NCI-H446 treated with DMSO at 0.1 percent for 48 hours (cell line): ENCODE results near the gene DHRS13.

Source experiments
- DNase-seq: peaks from one replicate; lab custom pipeline; 2025; lab: John Stamatoyannopoulos, UW

DHRS13 gene, protein sequence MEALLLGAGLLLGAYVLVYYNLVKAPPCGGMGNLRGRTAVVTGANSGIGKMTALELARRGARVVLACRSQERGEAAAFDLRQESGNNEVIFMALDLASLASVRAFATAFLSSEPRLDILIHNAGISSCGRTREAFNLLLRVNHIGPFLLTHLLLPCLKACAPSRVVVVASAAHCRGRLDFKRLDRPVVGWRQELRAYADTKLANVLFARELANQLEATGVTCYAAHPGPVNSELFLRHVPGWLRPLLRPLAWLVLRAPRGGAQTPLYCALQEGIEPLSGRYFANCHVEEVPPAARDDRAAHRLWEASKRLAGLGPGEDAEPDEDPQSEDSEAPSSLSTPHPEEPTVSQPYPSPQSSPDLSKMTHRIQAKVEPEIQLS

DNA sequence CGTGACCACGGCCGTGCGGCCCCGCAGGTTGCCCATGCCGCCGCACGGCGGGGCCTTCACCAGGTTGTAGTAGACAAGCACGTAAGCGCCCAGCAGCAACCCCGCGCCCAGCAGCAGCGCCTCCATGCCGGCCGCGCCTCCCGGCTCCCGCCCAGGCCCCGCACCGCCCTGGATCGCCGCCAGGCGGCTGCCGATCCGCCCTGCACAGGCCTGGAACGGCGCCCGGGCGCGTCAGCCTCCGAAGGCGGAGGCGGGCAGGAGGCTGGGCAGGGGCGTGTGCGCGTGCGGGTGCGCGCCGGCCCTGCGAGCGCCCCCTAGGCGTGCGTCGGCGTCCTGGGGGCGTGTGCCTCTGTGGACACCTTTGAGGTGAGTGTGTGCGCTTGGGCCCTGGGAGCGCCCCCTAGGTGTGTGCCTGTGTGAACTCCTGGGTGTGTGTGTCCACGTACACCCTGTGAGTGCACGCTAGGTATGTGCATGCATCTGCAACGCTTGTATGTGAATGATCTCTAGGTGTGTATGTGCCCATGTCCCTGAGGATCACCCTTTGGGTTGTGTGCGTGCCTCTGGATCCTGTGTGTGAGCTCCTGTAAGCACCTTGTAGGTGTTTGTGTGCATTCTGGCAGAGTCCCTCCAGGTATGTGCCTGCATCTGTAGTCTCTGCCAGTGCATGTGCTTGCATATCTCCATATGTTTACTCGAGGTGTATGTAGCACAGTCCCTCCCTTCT is at the start of gene DHRS13:
Gene DHRS13, minus strand, starts transcription at position 261 of the 727 bp plus-strand sequence. Its CDS starts 135 bp downstream, at position 126.
- DNase-seq: peak; percentile 67

DNA sequence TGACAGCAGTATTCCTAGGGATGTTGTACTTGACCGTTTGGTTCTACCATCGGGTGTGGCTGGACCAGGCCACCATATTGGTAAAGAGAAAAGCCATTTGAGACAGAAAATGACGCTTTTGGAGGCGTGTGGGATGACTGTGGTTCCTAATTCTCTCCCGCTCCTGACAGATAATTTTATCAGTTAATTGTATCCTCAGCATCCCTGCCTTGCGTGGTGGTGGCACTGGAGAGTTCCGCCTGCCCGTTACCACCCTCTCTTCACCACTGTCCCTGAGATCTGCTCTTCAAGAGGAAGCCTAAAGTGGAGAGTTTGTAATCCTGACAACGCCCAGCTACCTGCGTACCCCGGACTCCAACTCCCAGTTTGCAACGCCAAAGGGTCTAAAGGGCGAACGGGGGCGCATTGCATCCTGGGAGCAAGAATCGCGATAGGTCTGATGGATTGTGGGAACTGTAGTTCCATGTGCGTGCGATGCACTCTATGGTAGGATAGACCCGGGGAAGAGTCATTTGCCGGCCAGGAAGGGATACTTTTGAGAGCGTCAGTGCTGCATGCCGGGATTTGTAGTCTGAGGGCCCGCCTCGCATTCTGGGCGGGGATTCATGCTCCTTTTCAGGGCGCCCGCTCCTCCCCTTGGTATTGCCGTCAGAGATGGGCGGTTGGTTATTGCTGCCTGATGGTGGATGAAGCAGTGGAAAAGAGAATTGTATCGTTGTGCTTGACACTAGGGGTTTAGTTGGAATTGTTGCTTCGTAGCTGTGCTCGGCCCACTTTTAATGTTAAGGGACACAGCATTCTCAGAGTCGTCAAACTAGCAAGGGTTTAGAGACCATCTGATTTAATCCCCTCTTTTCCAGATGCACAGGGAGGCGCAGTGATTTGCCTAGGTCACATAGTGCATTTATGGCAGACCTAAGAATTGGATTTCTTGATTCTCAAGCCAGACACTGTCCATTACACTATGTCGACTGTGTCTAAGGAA is 49.4 kb upstream of the DHRS13 start:
- peak; percentile 99 for DNase-seq

DNA sequence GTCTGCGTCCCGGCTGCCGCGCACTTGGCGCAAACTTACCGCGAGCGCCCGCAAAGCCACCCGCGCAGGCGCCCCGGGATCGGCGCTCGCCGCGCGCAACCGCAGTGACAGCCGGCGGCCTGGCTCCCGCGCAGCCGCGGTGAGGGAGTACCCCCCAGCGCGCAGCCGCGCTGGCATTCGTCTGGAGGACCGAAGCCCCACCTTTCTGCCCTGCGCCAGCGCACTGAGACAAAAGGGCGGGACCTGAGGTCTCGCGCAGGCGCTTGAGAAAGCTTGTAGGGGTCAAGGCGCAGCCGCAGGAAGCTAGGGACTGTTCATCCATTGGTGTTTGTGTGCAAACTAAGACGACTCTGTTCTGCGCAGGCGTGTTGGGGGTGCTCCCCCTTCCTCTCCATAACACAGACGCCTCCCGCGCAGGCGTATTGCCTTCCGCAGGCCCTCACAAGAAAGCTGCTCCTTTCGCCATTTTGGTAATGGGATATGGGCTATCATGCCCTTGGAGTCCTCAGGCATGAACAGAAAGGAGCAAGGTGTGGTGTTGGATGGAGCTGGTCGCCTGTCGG is 48.6 kb upstream of the DHRS13 start, which contains the start of gene PHF12:
Gene PHF12, minus strand, starts transcription at position 91 of the 563 bp plus-strand sequence. CDS start 558 bp downstream, outside the sequence.
- DNase-seq: peak; percentile 100

DNA sequence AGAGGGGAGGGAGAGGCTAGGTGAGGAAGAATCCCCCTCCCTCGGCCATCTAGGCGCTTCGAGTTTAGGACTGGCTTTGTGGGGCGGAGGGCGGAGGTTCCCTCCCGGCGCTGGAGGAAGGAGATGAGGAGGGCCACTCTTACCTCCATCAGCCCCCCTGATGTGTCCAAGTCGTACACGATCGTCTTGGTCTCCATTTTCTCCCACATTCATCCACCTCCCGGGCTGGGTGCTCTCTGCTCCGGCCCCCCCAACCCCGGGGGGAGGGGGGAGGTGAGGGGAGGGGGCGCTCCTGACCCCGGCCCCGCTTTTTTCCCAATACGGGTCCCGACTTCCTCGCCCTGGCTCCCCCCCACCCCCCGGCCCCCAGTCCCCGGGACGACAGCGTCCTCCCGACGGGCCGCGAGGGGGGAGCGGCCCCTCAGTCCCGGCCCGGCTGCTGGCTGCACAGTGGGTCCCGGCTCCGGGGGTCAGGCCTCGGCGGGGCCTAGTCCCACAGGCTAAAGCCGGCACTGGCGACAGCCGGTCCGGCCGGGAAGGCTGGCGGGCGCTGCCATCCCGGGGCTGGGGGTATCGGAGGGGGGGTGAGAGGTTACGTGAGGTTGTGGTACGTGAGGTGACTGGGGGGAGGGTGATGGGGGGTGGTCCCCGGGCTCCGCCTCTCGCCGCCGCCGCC is 48.0 kb upstream of the DHRS13 start:
- no peak for DNase-seq

DNA sequence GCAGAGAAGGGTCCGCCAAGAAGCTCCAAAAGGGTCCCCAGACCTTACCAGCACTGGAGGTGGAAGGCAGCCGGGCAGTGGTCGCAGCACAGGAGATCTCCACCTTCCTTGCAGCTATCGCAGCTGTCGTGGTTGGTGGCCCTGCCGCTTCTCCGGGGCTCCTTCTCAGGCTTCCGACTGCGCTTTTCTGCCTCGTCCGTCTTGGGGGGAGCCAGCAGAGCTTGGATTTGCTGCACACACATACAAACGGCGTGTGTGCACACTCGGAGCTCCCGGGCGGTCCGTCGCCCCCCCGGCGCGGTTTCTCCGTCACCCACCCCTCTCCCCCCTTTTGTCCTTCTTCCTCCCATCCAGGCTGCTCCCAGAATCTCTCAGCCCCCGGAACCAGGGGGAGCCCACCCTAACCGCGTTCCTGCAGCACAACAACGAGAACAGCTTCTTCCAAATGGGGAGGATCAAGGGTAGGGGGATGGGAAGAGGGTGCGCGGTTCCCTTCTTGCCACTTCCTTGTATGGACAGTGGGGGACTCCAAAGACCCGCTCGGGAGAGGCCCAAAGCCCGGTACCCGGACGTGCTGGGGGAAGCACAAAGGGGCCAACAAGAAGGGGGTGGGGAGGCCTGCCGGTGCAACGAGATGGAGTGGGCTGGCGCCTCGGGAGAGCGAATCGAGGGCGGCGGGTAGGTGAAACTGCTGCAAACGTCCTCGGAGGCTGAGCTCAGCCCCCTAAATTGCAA is 47.3 kb upstream of the DHRS13 start:
- DNase-seq: no peak

DNA sequence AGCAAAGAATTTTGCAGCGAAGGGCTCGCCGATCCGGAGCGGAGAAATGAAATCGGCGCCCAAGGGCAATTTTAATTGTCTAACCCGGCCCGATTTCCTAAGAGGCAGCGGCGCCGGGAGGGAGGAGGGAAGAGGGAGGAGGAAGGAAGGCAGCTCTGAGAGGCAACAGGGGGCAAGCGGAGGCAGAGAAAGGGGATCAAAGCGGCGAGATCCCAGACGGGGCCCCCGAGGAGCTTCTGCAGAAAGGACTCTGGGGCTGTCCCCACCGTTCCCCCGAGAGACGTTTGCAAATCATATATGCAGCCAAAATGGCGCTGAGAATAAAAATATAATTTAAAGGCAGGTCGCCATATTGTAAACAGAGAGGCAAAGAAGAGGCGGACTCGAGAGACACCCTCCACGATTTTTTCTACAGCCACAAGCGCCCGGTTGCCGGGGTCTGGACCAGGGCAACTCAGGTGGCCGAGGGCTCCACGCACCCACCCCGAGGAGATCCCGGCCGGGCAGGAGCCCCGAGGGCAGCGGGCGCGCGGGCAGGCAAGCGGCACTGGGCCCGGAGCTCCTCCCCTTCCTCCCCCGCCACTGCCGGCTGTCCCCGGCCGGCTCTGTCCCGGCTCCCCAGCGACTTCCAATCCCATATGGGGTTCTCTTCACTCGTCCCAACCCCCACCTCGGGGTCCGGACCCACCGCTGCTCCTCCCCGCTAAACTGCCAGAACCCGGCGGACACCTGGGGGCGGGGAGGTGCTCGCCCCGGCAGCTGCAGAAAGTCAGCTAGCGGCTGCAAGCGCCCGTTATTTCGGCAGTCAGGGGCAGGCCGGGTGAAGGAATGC is 46.5 kb upstream of the DHRS13 start:
- no peak for DNase-seq

DNA sequence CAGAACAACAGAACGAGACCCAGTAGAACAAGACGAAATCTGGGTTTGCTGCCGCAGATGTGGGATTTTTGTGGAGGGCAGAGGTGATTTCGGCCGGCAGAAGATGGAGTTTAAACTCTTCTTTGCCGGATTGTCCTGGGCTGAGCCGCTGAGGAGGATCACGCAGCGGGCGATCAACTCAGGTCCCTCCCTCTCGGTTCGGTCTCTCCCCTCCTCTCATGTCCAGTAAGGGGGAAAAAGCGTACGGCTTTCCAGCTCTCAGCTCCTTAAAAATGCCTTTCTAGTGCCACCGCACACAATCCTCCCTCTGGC is 46.0 kb upstream of the DHRS13 start:
- DNase-seq: no peak

DNA sequence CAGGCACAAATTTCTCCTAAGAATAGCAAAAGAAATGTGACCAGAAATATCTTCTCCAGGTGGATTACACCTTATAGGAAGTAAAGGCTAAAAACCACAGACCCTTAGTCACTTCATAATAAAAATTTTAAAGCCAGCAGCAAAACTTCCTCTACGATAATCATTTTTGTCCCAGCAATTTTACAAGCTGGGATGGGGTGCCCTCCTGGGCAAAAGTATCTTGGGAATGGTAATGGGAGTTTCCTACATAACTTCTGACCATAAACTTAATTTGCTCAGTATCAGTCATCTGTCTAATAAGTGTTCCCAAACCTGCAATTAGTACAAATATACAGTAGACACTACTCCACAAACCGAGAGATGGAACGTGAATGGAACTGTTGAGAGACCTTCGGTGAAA is 45.5 kb upstream of the DHRS13 start:
- no peak for DNase-seq

DNA sequence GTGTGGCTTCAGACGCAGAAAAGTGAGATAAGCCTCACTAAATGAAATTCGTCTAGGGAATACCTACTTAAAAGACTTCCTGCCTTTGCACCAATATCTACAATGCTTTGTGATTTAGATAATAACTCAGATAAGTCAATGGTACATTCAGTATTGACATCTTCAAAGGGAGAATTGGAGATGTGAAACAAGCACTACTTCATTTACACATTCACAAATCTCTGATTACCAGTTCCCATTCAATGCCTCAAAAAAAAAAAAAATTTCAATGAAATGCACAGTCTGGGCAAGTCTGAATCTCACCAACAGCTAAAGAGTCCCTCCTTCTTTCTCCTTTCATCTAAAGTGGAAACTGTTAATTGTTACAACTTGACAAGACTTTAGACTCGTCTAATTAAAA is 44.8 kb upstream of the DHRS13 start:
- DNase-seq: no peak

DNA sequence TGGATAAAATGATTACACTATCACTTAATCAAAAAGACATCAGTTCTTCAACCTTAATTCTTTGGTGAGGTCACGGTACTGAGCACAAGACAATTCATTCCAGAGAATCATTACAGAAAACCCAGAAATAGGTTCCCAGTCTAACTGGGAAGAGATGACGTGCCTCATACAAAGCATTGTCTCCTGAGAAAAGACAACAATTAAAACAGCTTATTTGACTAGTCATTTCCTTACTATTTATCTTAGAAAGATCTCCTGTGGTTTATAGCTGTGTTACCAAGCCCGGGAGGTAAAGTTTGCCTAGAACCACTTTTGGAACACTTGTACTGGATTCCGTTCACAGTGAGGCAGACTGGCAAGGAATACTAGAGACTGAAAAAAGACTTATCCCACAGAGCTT is 43.4 kb upstream of the DHRS13 start:
- no peak for DNase-seq

DNA sequence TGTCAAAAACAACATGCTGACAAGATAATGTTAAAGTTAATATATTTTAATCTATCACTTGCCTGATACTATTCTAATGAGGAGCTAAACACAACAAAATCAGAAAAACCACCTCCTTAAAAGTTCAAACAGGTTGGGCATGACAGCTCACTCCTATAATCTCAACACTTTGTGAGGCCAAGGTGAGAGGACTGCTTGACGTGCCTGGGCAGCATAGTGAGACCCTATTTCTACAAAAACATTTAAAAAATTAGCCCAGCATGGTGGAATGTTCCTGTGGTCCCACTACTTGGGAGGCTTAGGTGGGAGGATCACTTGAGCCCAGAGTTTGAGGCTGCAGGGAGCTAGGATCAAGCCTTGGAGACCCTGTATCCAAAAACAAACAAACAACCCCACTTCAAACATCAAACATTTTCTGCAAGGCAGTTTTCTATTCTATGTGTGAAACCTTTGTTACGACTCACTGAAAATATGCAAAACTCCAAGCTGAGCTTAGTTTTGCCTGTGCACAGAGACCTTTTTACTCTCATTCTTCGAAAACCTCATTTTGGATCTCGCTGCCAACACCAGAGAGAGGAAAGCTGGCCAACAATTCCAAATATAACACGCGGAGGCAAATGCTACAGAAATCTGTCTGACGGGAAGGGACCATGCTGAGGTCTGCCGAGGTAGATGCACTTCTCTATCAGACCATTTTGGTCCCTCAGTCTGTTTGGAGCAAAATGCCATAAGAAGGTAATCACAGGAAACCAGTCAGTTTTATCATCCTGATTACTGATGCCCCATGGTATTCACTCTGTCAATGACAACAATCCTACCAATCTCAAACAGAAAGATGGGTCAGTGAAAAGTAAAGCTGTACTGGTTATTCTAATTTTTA is 42.2 kb upstream of the DHRS13 start:
- DNase-seq: no peak

DNA sequence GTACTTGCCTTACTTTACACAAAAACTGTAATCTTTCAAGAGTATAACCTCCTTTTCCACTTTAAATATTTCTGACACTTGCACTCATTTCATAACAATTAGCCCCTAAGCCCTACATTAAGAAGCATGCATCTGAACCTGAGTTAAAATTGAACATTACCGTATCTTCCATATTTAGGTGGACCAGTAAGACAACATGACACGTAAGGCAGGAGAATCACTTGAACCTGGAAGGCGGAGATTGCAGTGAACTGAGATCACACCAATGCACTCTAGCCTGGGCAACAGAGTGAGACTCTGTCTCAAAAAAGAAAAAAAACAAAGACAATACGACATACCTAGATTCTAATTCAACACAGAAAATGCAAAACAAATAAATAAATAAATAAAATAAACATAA is 41.5 kb upstream of the DHRS13 start:
- DNase-seq: no peak

DNA sequence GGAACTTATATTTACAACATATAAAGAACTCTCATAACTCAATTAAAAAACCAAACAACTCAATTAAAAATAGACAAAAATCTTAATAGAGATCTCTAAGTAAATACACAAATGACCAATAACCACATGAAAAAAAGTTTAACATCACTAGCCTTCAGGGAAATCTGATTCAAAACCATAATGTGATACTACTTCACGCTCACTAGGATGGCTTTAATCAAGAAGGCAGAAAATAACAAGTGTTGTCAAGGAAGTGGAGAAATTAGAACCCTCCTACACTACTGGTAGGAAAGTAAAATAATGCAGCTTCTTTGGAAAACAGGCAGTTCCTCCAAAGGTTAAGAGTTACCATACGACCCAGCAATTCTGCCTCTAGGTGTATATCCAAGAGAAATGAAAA is 40.0 kb upstream of the DHRS13 start:
- DNase-seq: no peak

DNA sequence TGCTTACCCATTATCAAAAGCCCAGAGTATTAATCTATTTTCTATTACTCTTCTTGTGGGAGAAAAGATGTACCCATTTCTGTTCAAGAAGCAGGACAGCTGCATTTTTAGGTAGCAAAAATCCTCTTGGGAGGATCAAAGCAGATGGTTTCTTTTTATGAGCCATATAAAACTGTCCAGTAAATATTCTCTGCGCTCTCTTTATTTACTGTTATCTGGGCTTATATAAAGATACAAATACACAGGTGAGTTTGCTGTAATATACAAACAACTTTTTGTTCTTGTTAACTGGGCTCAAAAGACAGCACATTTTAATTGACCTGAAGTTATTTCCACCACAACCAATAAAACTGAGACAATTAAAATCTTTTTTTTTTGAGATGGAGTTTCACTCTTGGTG is 38.4 kb upstream of the DHRS13 start:
- DNase-seq: no peak

DNA sequence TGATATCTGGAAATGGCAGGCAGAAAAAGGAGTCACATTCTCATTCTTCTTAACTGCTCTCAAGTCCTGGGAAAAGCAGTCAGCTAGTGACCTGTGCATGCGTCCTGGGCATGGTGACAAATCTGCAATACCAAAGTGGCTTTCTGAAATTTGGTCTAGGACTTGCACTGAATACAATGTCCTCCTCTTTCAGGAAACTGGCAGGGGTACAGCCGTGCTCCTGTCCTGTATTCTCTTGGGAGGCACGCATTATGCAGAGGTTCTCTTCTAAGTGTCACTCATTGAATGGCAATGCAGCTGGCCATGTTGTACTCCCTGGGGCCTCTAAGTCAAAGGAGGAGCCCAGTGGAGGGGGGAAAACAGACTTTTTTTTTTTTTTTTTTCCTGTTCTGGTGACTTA is 37.8 kb upstream of the DHRS13 start:
- DNase-seq: no peak

DNA sequence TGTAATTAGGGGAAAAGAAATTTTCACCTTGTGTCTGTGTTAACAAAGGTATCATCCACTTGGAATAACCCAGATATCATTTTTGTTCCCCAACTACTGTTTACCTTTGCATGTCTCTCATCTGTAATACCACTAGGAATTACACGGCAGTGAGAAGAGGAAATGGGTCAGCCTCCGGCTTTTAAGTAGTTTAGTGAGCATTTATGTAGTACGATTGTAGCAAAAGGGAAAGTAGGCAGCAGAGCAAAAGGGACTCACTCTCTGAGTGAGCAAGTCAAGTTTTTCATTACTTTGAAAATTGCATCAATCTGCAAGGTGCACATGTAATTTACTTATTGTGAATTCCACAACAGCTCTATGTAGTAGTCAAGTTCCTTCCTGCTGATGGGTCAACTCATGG is 37.3 kb upstream of the DHRS13 start:
- no peak for DNase-seq

DNA sequence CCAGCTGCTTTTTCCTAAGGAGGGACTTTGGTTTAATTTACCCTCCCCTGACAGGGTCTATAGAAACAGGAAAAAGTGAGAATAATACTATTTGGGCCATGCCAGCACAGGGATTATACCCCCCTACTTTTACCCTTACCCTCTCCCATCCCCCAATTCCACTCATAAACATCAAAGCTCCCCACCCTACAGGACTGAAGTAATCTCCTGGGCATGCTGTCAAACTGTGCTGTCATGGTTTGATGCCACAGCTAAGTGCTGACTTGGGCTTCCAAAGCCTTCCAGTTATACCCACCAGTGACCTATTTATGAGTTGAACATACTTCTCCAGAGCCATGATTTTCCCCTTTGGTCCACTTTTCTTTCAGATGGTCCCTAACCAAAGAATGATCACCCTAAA is 35.7 kb upstream of the DHRS13 start:
- DNase-seq: no peak

DNA sequence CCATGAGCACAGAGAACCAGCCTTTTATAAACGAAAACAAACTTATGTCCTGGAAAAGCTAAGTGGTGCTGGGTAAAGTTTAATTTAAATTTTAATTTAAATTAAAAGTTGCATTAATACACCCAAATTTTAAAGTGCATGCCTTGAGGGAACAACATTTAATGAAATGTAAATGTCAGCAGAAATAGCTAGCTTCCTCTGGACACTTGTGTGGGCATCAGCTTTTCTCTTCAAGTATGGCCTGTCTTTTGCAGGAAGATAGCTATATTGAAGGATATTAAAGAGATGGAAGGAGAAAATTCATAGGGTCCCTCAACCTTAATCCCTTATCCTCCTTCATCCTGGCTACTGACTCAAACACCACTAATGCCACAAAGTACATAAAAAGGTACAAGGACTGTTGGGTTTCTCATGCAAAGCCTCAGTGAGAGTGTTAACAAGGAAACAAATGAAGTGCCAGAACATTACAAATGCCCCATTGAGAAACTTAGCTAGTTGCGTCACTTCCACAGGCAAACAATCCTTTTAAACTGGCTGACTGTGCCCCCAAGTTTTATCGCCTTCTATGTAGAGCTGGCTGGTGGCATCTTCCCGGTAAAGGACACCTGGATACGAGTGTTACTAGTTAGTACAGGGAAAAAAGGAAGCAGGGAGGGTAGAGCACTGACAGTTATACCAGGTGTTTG is 34.3 kb upstream of the DHRS13 start:
- no peak for DNase-seq
